ENCODE results near the gene DSC2. TPM values are rescaled to one million over a fixed set of nuclear protein-coding genes. Genes with fewer than 3 reads are reported as not detected.

DSC2 gene
- total and polyA plus RNA-seq, 2 of the 8 experiments (the other 6 are each of a cell fraction or from before 2014, with no cell fraction given): 4.6 to 39.7 TPM

GRCh38 chr18:31042406-31043181 is 59.6 kb downstream of the DSC2 start, which contains the start of gene DSC3 (continued):
- peak; percentile 82 for TF ChIP-seq E2F6 (IDR thresholded peaks at IDR 0.05)
- no peak for TF ChIP-seq EZH2 (IDR thresholded peaks at IDR 0.05; ENCODE audit: low read depth, low read length, severe bottlenecking)
- no peak for TF ChIP-seq KDM5A (IDR thresholded peaks at IDR 0.05; ENCODE audit: low read length)
- TF ChIP-seq MAFK (IDR thresholded peaks at IDR 0.05; ENCODE audit: low read depth, low read length): no peak
- no peak for TF ChIP-seq SIN3A (conservative IDR thresholded peaks at IDR 0.05 in 1 of 2, IDR thresholded peaks at IDR 0.05 in 1 of 2; ENCODE audit: low read depth in 1 of 2, low read length in 2 of 2)
- TF ChIP-seq RFX5 (IDR thresholded peaks at IDR 0.05; ENCODE audit: borderline replicate concordance, low read depth, low read length): no peak
- no peak for TF ChIP-seq CTCF (IDR thresholded peaks at IDR 0.05; ENCODE audit: control extremely low read depth in 1 of 3, insufficient read depth in 1 of 3, low read depth in 1 of 3, low read length in 3 of 3)
- TF ChIP-seq TEAD4 (IDR thresholded peaks at IDR 0.05; ENCODE audit: low read depth, low read length): no peak
- TF ChIP-seq SP1 (IDR thresholded peaks at IDR 0.05; ENCODE audit: low read depth, low read length): no peak
- no peak for TF ChIP-seq SRF (IDR thresholded peaks at IDR 0.05; ENCODE audit: low read depth, low read length)
- TF ChIP-seq FOSL1 (IDR thresholded peaks at IDR 0.05; ENCODE audit: insufficient read depth, low read depth, low read length): no peak
- TF ChIP-seq ATF3 (IDR thresholded peaks at IDR 0.05; ENCODE audit: insufficient read depth, low read depth, low read length): no peak
- peak; percentile 49; the same call in 1 of the 2 replicates for TF ChIP-seq POLR2AphosphoS5 (IDR thresholded peaks at IDR 0.05; ENCODE audit: low read depth, low read length)
- no peak for TF ChIP-seq RXRA (IDR thresholded peaks at IDR 0.05; ENCODE audit: insufficient read depth, low read depth, low read length)
- no peak for TF ChIP-seq BCL11A (IDR thresholded peaks at IDR 0.05; ENCODE audit: low read depth in 2 of 2, low read length in 2 of 2)
- TF ChIP-seq RAD21 (IDR thresholded peaks at IDR 0.05 in 1 of 2, conservative IDR thresholded peaks at IDR 0.05 in 1 of 2; ENCODE audit: low read depth in 2 of 2, low read length in 2 of 2): 0 out of 4 replicates have a peak, but pooled peaks of 1 of the 2 experiments have one; percentile 3
- TF ChIP-seq ATF2 (IDR thresholded peaks at IDR 0.05; ENCODE audit: low read length): no peak

All from H1 (cell line).